Common myeloid progenitor, CD34-positive (primary cell): Measurements from ENCODE around the gene TFF3.

ENCODE experiments used
- CTCF ChIA-PET: fragments of 350-600 bp; sonication (Branson Sonifier 250); formaldehyde crosslinking; loops from one replicate; lab custom pipeline; 2021; ENCODE audit warnings: antibody characterized with exemption; lab: Charles Lee
- POLR2A ChIA-PET: fragments of 350-600 bp; sonication (Branson Sonifier 250); formaldehyde crosslinking; loops from one replicate; lab custom pipeline; 2021; ENCODE audit warnings: antibody characterized with exemption; lab: Charles Lee
- DNase-seq, 3 donors: peaks; one replicate each; pipeline versions ENCODE4 v3.0.0 to v3.0.0-alpha.2; 2013
- H3K27ac ChIP-seq, 2 experiments: 1 replicate in 1 of 2; 2 replicates in 1 of 2; pipeline ENCODE4 v1.7.0; 2013; ENCODE audit warnings: inconsistent platforms in 2 of 2, low read length in 2 of 2, mild to moderate bottlenecking in 2 of 2, low read depth in 1 of 2, moderate library complexity in 1 of 2; ENCODE audit not compliant: severe bottlenecking in 2 of 2, insufficient read depth in 1 of 2, poor library complexity in 1 of 2
- H3K27me3 ChIP-seq, 5 experiments: replicated peaks in 2 of 5; 1 replicate in 3 of 5; 2 replicates in 2 of 5; pipeline versions ENCODE4 v1.6.1 to v1.7.0; 2013; ENCODE audit warnings: low read length in 4 of 5, mild to moderate bottlenecking in 2 of 5, moderate library complexity in 2 of 5, inconsistent platforms in 1 of 5; ENCODE audit not compliant: insufficient read depth in 5 of 5, control insufficient read depth in 4 of 5
- H3K36me3 ChIP-seq, 4 experiments: 1 replicate in 2 of 4; 2 replicates in 2 of 4; pipeline versions ENCODE4 v1.6.1 to v1.7.0; 2013; ENCODE audit warnings: low read length in 3 of 4, control low read depth in 1 of 4, mild to moderate bottlenecking in 1 of 4; ENCODE audit not compliant: control insufficient read depth in 4 of 4, insufficient read depth in 4 of 4
- H3K4me1 ChIP-seq, 4 experiments: 1 replicate in 3 of 4; 2 replicates in 1 of 4; pipeline versions ENCODE4 v1.6.1 to v1.7.1; 2013; ENCODE audit warnings: low read length in 3 of 4, mild to moderate bottlenecking in 3 of 4, control low read depth in 1 of 4, inconsistent platforms in 1 of 4, moderate library complexity in 1 of 4; ENCODE audit not compliant: control insufficient read depth in 4 of 4, insufficient read depth in 4 of 4; ENCODE audit errors: control extremely low read depth in 1 of 4
- H3K4me3 ChIP-seq, 7 experiments: 1 replicate in 4 of 7; 2 replicates in 3 of 7; pipeline versions ENCODE4 v1.5.1 to v1.7.0; 2013; ENCODE audit warnings: mild to moderate bottlenecking in 7 of 7, low read length in 6 of 7, moderate library complexity in 6 of 7, inconsistent platforms in 2 of 7, low read depth in 2 of 7, control low read depth in 1 of 7; ENCODE audit not compliant: insufficient read depth in 4 of 7, control insufficient read depth in 1 of 7; ENCODE audit errors: extremely low read depth in 1 of 7
- H3K9me3 ChIP-seq, 5 experiments: 1 replicate in 4 of 5; 2 replicates in 1 of 5; pipeline versions ENCODE4 v1.6.1 to v1.7.1; 2013; ENCODE audit warnings: low read length in 4 of 5, mild to moderate bottlenecking in 2 of 5, inconsistent platforms in 1 of 5, low read depth in 1 of 5, moderate library complexity in 1 of 5; ENCODE audit not compliant: control insufficient read depth in 4 of 5, insufficient read depth in 2 of 5; ENCODE audit errors: control extremely low read depth in 1 of 5
- WGBS: methylation state at CpG from one replicate; pipeline ENCODE4 v1.1.5; 2013; ENCODE audit not compliant: insufficient coverage; 5-methylcytosine and 5-hydroxymethylcytosine counted together

The TFF3 gene

DNA sequence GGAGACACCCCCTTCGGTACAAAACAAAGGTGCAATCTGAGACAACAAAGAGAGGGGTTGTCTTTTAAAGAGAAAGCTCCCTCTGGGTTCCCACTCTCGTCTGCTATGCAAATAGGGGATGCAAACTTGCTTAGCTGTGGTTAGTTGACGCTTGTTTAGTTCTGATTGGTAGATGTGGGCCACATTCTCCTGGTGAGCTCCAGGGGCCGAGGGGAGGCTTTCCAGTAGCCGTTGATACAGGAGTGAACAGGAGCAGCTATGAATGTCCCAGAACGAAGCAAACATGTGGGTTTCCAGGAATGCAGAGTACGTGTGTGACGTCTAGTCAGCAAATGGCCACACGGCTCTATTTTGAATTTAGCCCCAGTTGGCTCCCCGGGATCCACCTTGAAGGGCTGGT, 20.8 kb upstream of the TFF3 start:
- Histone ChIP-seq H3K27me3 (peaks cover 0 to 5% (median 0%) of the 10 kb centered on the region in 5 experiments), H3K9me3 (peaks cover 0 to 10% (median 5%) of the 10 kb centered on the region in 5 experiments), H3K4me1 (peaks cover 0 to 9% (median 6%) of the 10 kb centered on the region in 4 experiments), H3K27ac (no peak overlapping the region), H3K36me3 (no peaks in the 10 kb centered on the region), H3K4me3 (no peak overlapping the region)
- WGBS: 61% methylated on average over 10 of the region's 10 CpGs
- ChIA-PET CTCF (interaction anchor here (0.7 to 7.6 kb wide), 12 partner anchors 11 to 202 kb away, joined by 3 to 43 read pairs (median 4); no protein-coding TSS in a partner anchor), POLR2A (no interaction called here)
- DNase-seq: no peak

DNA sequence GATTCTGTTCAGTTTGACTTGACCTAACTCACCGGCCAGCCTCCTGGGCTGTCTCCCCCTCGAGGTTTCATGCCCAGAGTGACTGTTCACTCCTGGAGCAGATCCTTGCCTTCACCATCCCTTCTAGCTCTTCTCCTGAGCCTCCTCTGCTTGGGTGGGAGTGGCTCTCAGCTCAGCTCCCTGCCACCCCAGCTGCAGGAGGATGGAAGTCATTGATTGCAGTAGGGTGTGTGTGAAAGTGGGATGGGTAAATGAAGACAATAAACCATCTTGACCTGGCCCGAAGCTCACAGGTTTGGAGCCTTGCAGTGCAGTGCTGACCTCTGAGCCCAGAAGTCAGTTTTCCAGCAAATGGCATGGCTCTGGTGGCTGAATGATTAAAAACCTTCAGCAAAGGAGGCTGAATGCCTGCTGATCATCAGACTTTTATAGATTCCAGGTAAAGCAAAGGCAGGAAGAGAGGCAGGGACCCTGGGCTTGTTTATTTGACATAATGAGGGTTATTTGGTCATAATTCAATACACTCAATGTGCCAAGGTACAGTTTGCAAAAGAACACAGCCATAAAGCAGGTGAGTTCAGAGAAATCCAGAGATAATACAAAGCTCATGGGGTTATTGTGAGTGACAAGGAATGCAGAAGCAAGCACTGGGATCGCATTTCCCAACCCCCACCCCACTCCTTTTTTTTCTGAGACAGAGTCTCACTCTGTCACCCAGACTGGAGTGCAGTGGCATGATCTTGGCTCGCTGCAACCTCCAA, 17.5 kb upstream of the TFF3 start:
- ChIA-PET CTCF (interaction anchor here (0.9 kb wide), 1 partner anchor 14 kb away, joined by 3 read pairs; no protein-coding TSS in a partner anchor), POLR2A (no interaction called here)
- H3K36me3 ChIP-seq: no peaks in the 10 kb centered on the region
- no peak overlapping the region for H3K27ac ChIP-seq
- H3K4me1 ChIP-seq: peaks cover 0 to 2% (median under 1%) of the 10 kb centered on the region in 4 experiments
- H3K27me3 ChIP-seq: peaks cover 0 to 5% (median 0%) of the 10 kb centered on the region in 5 experiments
- no peak for DNase-seq
- 98% methylated on average over 4 of the region's 5 CpGs for WGBS
- peaks cover 0 to 10% (median 5%) of the 10 kb centered on the region in 5 experiments for H3K9me3 ChIP-seq
- no peak overlapping the region for H3K4me3 ChIP-seq

DNA sequence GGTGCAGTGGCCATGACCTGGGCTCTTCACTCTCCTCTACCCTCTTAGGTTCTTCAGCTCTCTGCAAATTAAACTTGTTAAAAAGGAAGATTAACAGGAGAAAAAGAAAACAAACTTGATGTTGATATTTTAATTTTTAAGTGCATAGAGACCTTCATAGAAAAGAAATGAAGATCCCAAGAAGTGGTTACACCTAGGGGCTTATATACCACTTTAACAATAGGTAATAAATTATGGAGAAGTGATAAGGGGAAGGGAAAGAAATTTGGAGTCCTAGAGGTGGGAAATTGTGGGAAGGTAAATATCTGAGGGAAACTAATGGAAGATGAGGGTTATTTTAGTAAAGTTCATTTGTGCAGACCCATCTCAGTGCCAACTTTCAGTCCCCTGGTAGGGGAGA, 16.5 kb upstream of the TFF3 start:
- ChIA-PET CTCF (interaction anchor here (0.8 to 1.7 kb wide), 3 partner anchors 12 to 22 kb away, joined by 3 to 4 read pairs (median 4); no protein-coding TSS in a partner anchor), POLR2A (interaction anchor here (1.0 kb wide), 1 partner anchor 13 kb away, joined by 3 read pairs; no protein-coding TSS in a partner anchor)
- Histone ChIP-seq H3K9me3 (peaks cover 0 to 10% (median 5%) of the 10 kb centered on the region in 5 experiments), H3K27me3 (peaks cover 0 to 5% (median 0%) of the 10 kb centered on the region in 5 experiments), H3K36me3 (no peaks in the 10 kb centered on the region), H3K4me3 (no peak overlapping the region), H3K27ac (no peak overlapping the region), H3K4me1 (no peaks in the 10 kb centered on the region)
- no peak for DNase-seq

- CTCF ChIA-PET: interaction anchor here (0.8 to 1.7 kb wide), 4 partner anchors 8 to 21 kb away, joined by 3 to 4 read pairs (median 4); no protein-coding TSS in a partner anchor
- Histone ChIP-seq H3K9me3 (peaks cover 0 to 12% (median 5%) of the 10 kb centered on the region in 5 experiments), H3K4me3 (no peak overlapping the region), H3K27ac (no peak overlapping the region), H3K27me3 (peaks cover 0 to 2% (median 0%) of the 10 kb centered on the region in 5 experiments), H3K4me1 (no peaks in the 10 kb centered on the region), H3K36me3 (no peaks in the 10 kb centered on the region)
- POLR2A ChIA-PET: interaction anchor here (1.0 kb wide), 1 partner anchor 12 kb away, joined by 3 read pairs; no protein-coding TSS in a partner anchor
- no CpG with 5 or more reads among the region's 4 CpGs for WGBS
- no peak for DNase-seq
These were observed 15.5 kb upstream of the TFF3 start for GRCh38 chr21:42330380-42331371.

DNA sequence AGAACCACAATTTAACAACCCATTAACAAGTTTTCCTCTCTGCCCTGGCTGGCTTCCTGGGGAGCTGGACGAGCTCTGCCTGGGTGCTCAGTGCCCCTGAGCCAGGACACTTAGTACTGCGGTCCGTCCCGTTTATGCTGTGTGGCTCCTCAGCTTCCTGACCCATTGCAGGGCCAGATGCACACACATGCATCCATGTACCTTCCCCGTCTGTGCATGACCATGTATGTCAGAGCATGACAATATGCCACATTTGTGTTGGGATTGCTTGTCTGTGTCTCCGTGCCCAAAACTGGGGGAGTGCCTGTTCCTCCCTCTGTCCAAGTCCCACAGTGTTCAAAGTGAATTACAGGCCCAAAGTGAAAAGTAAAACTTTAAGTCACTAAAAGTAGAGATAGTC, 9.7 kb upstream of the TFF3 start:
- no peaks in the 10 kb centered on the region for H3K27me3 ChIP-seq
- H3K27ac ChIP-seq: no peak overlapping the region
- no peaks in the 10 kb centered on the region for H3K36me3 ChIP-seq
- no peak overlapping the region for H3K4me3 ChIP-seq
- ChIA-PET CTCF (interaction anchor here (1.1 to 1.3 kb wide), 4 partner anchors 9 to 14 kb away, joined by 3 to 5 read pairs (median 4); no protein-coding TSS in a partner anchor), POLR2A (no interaction called here)
- peaks cover 0 to 8% (median 0%) of the 10 kb centered on the region in 5 experiments for H3K9me3 ChIP-seq
- 95% methylated on average over 6 of the region's 6 CpGs for WGBS
- peaks cover 0 to 4% (median 3%) of the 10 kb centered on the region in 4 experiments for H3K4me1 ChIP-seq
- DNase-seq: no peak

- H3K9me3 ChIP-seq: peaks cover 0 to 8% (median 0%) of the 10 kb centered on the region in 5 experiments
- peaks cover 3 to 24% (median 13%) of the 10 kb centered on the region in 4 experiments for H3K4me1 ChIP-seq
- H3K27me3 ChIP-seq: no peaks in the 10 kb centered on the region
- ChIA-PET POLR2A (no interaction called here), CTCF (interaction anchor here (2.5 kb wide), 1 partner anchor 12 kb away, joined by 8 read pairs; no protein-coding TSS in a partner anchor)
- WGBS: 96% methylated on average over 4 of the region's 4 CpGs
- no peak for DNase-seq
- H3K27ac ChIP-seq: no peak overlapping the region
- no peak overlapping the region for H3K4me3 ChIP-seq
- no peaks in the 10 kb centered on the region for H3K36me3 ChIP-seq
These were observed 6.6 kb upstream of the TFF3 start for GRCh38 chr21:42321845-42322244.
